Measurements from ENCODE around the gene EFHC1. TPM values are rescaled to one million over a fixed set of nuclear protein-coding genes. Genes with fewer than 3 reads are reported as not detected.

The EFHC1 gene
- total and polyA plus RNA-seq, 2 of the 13 experiments (the other 11 are each of a cell fraction or from before 2014, with no cell fraction given) = 23.4 to 29.5 TPM

DNA sequence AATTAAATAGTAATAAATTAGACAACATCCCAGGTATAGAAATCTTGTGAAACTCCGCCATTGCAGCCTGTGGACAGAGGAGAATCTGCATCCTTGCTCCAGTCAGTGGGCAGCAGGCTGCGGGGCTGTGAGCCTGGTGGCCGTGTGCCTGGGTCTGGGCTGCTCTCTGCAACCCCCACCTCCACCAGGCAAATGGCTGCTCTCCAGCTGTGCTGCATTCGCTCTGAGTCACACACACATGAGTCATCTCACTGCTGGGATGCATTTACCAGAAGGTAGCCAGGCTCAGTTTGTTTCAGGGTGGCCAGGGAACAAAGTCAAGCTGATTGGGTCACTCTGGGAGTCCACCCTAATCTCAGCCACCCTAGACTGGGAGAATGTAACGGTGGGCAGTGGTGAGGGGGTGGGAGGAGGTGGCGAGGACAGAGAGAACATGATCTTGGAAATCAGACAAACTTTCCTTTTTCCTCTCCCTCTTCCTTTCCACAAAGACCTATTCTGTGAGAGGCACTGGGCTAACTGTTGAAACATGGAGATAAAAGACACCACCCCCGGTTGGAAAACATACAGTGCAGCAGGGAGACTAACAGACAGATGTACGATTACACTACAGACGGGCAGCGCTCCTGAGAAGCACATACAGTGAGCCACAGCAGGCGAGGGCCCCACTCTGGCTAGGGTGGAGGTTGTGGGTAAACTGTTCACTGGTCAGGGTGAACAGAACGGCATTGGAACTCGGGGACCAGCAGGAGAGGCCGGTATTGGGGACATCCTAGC is 97.5 kb downstream of the EFHC1 start (continued):
- TF ChIP-seq GZF1 (CRISPR knock-in tag; IDR thresholded peaks at IDR 0.05) (no peak), PHF8 (CRISPR knock-in tag; IDR thresholded peaks at IDR 0.05) (peak; percentile 17; the same call in 1 of the 2 replicates), NCOR1 (IDR thresholded peaks at IDR 0.05; ENCODE audit: borderline replicate concordance, low read length) (no peak), ZNF850 (CRISPR knock-in tag; conservative IDR thresholded peaks at IDR 0.05) (no peak), ZSCAN9 (CRISPR knock-in tag; IDR thresholded peaks at IDR 0.05; ENCODE audit: borderline replicate concordance) (no peak; the same call in 1 of the 2 replicates), ARNT2 (CRISPR knock-in tag; IDR thresholded peaks at IDR 0.05; ENCODE audit: low read depth) (no peak), ZNF207 (IDR thresholded peaks at IDR 0.05; ENCODE audit: borderline replicate concordance) (no peak), U2AF1 (optimal IDR thresholded peaks at IDR 0.05; ENCODE audit: low read depth, low read length) (no peak), WIZ (CRISPR knock-in tag; IDR thresholded peaks at IDR 0.05) (no peak), KMT2B (CRISPR knock-in tag; IDR thresholded peaks at IDR 0.05) (peak; percentile 50; the same call in 1 of the 2 replicates), SP1 (IDR thresholded peaks at IDR 0.05) (no peak), SP1 (CRISPR knock-in tag; IDR thresholded peaks at IDR 0.05) (no peak), ZNF550 (CRISPR knock-in tag; IDR thresholded peaks at IDR 0.05; ENCODE audit: borderline replicate concordance) (0 out of 2 replicates have a peak, but pooled peaks have one; percentile 21), ZNF557 (CRISPR knock-in tag; IDR thresholded peaks at IDR 0.05) (no peak), HNRNPK (IDR thresholded peaks at IDR 0.05; ENCODE audit: low read depth, low read length, poor library complexity, severe bottlenecking) (no peak)
- TF ChIP-seq, protein P1, sequence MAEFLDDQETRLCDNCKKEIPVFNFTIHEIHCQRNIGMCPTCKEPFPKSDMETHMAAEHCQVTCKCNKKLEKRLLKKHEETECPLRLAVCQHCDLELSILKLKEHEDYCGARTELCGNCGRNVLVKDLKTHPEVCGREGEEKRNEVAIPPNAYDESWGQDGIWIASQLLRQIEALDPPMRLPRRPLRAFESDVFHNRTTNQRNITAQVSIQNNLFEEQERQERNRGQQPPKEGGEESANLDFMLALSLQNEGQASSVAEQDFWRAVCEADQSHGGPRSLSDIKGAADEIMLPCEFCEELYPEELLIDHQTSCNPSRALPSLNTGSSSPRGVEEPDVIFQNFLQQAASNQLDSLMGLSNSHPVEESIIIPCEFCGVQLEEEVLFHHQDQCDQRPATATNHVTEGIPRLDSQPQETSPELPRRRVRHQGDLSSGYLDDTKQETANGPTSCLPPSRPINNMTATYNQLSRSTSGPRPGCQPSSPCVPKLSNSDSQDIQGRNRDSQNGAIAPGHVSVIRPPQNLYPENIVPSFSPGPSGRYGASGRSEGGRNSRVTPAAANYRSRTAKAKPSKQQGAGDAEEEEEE (CRISPR knock-in tag; IDR thresholded peaks at IDR 0.05; ENCODE audit: borderline replicate concordance) = no peak
- TF ChIP-seq, protein P2, sequence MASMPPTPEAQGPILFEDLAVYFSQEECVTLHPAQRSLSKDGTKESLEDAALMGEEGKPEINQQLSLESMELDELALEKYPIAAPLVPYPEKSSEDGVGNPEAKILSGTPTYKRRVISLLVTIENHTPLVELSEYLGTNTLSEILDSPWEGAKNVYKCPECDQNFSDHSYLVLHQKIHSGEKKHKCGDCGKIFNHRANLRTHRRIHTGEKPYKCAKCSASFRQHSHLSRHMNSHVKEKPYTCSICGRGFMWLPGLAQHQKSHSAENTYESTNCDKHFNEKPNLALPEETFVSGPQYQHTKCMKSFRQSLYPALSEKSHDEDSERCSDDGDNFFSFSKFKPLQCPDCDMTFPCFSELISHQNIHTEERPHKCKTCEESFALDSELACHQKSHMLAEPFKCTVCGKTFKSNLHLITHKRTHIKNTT (CRISPR knock-in tag; IDR thresholded peaks at IDR 0.05) = no peak
- TF ChIP-seq, protein P3, sequence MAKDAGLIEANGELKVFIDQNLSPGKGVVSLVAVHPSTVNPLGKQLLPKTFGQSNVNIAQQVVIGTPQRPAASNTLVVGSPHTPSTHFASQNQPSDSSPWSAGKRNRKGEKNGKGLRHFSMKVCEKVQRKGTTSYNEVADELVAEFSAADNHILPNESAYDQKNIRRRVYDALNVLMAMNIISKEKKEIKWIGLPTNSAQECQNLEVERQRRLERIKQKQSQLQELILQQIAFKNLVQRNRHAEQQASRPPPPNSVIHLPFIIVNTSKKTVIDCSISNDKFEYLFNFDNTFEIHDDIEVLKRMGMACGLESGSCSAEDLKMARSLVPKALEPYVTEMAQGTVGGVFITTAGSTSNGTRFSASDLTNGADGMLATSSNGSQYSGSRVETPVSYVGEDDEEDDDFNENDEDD (CRISPR knock-in tag; IDR thresholded peaks at IDR 0.05; ENCODE audit: borderline replicate concordance) = no peak
- TF ChIP-seq, protein P4, sequence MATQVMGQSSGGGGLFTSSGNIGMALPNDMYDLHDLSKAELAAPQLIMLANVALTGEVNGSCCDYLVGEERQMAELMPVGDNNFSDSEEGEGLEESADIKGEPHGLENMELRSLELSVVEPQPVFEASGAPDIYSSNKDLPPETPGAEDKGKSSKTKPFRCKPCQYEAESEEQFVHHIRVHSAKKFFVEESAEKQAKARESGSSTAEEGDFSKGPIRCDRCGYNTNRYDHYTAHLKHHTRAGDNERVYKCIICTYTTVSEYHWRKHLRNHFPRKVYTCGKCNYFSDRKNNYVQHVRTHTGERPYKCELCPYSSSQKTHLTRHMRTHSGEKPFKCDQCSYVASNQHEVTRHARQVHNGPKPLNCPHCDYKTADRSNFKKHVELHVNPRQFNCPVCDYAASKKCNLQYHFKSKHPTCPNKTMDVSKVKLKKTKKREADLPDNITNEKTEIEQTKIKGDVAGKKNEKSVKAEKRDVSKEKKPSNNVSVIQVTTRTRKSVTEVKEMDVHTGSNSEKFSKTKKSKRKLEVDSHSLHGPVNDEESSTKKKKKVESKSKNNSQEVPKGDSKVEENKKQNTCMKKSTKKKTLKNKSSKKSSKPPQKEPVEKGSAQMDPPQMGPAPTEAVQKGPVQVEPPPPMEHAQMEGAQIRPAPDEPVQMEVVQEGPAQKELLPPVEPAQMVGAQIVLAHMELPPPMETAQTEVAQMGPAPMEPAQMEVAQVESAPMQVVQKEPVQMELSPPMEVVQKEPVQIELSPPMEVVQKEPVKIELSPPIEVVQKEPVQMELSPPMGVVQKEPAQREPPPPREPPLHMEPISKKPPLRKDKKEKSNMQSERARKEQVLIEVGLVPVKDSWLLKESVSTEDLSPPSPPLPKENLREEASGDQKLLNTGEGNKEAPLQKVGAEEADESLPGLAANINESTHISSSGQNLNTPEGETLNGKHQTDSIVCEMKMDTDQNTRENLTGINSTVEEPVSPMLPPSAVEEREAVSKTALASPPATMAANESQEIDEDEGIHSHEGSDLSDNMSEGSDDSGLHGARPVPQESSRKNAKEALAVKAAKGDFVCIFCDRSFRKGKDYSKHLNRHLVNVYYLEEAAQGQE (IDR thresholded peaks at IDR 0.05; ENCODE audit: borderline replicate concordance in 1 of 2, low read depth in 1 of 2, low read length in 2 of 2) = no peak
- TF ChIP-seq, protein P5, sequence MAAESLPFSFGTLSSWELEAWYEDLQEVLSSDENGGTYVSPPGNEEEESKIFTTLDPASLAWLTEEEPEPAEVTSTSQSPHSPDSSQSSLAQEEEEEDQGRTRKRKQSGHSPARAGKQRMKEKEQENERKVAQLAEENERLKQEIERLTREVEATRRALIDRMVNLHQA (CRISPR knock-in tag; IDR thresholded peaks at IDR 0.05) = no peak
